ENCODE results near the gene RANBP17. TPM values are rescaled to one million over a fixed set of nuclear protein-coding genes. Genes with fewer than 3 reads are reported as not detected.

The RANBP17 gene
- polyA plus RNA-seq, 1 of the 3 experiments (the other 2 are of a cell fraction) = 6.0 TPM

DNA sequence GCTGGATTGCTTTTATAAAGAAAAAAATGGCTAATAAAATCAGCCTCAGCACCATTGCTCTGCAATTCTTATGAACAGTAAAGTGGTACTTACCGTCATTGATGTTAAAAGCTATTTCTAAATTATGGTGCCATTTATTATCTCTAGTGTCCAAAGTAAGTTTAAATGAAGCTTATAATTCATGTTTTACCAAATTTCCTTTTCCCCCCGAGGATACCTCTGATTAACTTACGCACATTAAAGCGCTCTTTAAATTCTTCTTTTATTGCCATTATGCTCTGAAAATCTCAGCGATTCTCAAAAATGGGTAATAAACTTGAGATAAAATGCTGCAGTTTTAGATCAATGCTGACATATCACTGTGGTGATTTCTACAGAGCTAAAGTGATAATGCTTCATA, 460.7 kb downstream of the RANBP17 start:
- Histone ChIP-seq H3K27ac (ENCODE audit: low read depth in 2 of 2, low read length in 1 of 2) (peak overlapping the region in 1 of 2 experiments; percentile 97; a peak in 2 of 4 replicates), H2AFZ (ENCODE audit: low read depth) (no peak overlapping the region), H3K79me2 (ENCODE audit: insufficient read depth) (no peaks in the 10 kb centered on the region), H3K9me3 (no peaks in the 10 kb centered on the region), H3K4me3 (ENCODE audit: low read depth in 2 of 2, low read length in 1 of 2) (no peak overlapping the region), H3K4me1 (ENCODE audit: control insufficient read depth in 1 of 2, insufficient read depth in 2 of 2, low read depth in 1 of 2, low read length in 1 of 2) (peaks cover 0 to 31% of the 10 kb centered on the region in 2 experiments; a peak in 2 of 4 replicates), H3K9ac (no peak overlapping the region), H3K4me2 (no peak overlapping the region), H4K20me1 (ENCODE audit: insufficient read depth) (no peaks in the 10 kb centered on the region), H3K36me3 (replicated peaks in 1 of 2; ENCODE audit: control insufficient read depth in 1 of 2, insufficient read depth in 2 of 2, low read length in 1 of 2) (no peaks in the 10 kb centered on the region), H3K9me2 (no peaks in the 10 kb centered on the region), H3K27me3 (ENCODE audit: insufficient read depth) (no peaks in the 10 kb centered on the region), H3F3A (replicated peaks; ENCODE audit: insufficient read depth) (no peaks in the 10 kb centered on the region)
- POLR2A ChIA-PET = interaction anchor here (0.5 to 3.8 kb wide), 3 partner anchors 13 to 577 kb away, joined by 3 to 13 read pairs (median 6); partner anchors contain the start of gene TLX3
- no peak for TF ChIP-seq JUND (IDR thresholded peaks at IDR 0.05)
- TF ChIP-seq TEAD4 (IDR thresholded peaks at IDR 0.05; ENCODE audit: borderline replicate concordance, insufficient read depth) = no peak
- no peak for TF ChIP-seq MXI1 (IDR thresholded peaks at IDR 0.05; ENCODE audit: low read depth, low read length)
- no peak for TF ChIP-seq TCF12 (IDR thresholded peaks at IDR 0.05)
- TF ChIP-seq EP300 (IDR thresholded peaks at IDR 0.05; ENCODE audit: borderline replicate concordance in 1 of 2, low read depth in 1 of 2, low read length in 1 of 2) = peak in 1 of 2 experiments; percentile 88; a peak in 2 of 4 replicates
- TF ChIP-seq, protein P1, sequence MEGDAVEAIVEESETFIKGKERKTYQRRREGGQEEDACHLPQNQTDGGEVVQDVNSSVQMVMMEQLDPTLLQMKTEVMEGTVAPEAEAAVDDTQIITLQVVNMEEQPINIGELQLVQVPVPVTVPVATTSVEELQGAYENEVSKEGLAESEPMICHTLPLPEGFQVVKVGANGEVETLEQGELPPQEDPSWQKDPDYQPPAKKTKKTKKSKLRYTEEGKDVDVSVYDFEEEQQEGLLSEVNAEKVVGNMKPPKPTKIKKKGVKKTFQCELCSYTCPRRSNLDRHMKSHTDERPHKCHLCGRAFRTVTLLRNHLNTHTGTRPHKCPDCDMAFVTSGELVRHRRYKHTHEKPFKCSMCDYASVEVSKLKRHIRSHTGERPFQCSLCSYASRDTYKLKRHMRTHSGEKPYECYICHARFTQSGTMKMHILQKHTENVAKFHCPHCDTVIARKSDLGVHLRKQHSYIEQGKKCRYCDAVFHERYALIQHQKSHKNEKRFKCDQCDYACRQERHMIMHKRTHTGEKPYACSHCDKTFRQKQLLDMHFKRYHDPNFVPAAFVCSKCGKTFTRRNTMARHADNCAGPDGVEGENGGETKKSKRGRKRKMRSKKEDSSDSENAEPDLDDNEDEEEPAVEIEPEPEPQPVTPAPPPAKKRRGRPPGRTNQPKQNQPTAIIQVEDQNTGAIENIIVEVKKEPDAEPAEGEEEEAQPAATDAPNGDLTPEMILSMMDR (IDR thresholded peaks at IDR 0.05) = no peak
- TF ChIP-seq NFIC (IDR thresholded peaks at IDR 0.05; ENCODE audit: borderline replicate concordance) = no peak
- TF ChIP-seq EZH2phosphoT487 (IDR thresholded peaks at IDR 0.05; ENCODE audit: borderline replicate concordance, low read depth) = no peak
- TF ChIP-seq, protein P2, sequence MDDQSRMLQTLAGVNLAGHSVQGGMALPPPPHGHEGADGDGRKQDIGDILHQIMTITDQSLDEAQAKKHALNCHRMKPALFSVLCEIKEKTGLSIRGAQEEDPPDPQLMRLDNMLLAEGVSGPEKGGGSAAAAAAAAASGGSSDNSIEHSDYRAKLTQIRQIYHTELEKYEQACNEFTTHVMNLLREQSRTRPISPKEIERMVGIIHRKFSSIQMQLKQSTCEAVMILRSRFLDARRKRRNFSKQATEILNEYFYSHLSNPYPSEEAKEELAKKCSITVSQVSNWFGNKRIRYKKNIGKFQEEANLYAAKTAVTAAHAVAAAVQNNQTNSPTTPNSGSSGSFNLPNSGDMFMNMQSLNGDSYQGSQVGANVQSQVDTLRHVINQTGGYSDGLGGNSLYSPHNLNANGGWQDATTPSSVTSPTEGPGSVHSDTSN (IDR thresholded peaks at IDR 0.05) = no peak
- peak; percentile 13 for TF ChIP-seq CHD2 (IDR thresholded peaks at IDR 0.05; ENCODE audit: low read length, partially characterized antibody)
- peak; percentile 72; the same call in 1 of the 2 replicates for TF ChIP-seq RCOR1 (IDR thresholded peaks at IDR 0.05; ENCODE audit: low read length)
- no peak for TF ChIP-seq SIN3A (IDR thresholded peaks at IDR 0.05; ENCODE audit: borderline replicate concordance, low read depth, low read length)
- TF ChIP-seq GATA2 (CRISPR knock-in tag; IDR thresholded peaks at IDR 0.05) = peak; percentile 88
- no peak for TF ChIP-seq TAF1 (IDR thresholded peaks at IDR 0.05; ENCODE audit: borderline replicate concordance, low read depth, low read length)
- TF ChIP-seq ELF1 (IDR thresholded peaks at IDR 0.05) = no peak
- TF ChIP-seq SMC3 (IDR thresholded peaks at IDR 0.05; ENCODE audit: low read depth, low read length) = no peak
- no peak for TF ChIP-seq YY1 (IDR thresholded peaks at IDR 0.05; ENCODE audit: low read depth)
- TF ChIP-seq FOXJ3 (CRISPR knock-in tag; IDR thresholded peaks at IDR 0.05) = peak; percentile 55; the same call in 1 of the 2 replicates
- CTCF ChIA-PET = interaction anchor here (1.0 to 7.1 kb wide), 7 partner anchors 14 to 116 kb away, joined by 3 to 46 read pairs (median 5); partner anchors contain the start of gene TLX3
- DNase-seq = peak; percentile 66
- 53% methylated on average over 5 of the region's 5 CpGs for WGBS (ENCODE audit: low lambda C conversion rate)

All from SK-N-SH (cell line).